Epidermal melanocyte (primary cell): ENCODE measurements around the gene DAP3.
"Not testable (repeated sequence)": the region's sequence is repeated elsewhere in the genome, so short reads cannot be mapped to it uniquely, and the experiment has no call there.

Source experiments
- DNase-seq: peaks from one replicate; pipeline ENCODE4 v3.0.0; 2011; ENCODE audit warnings: low spot score; ENCODE audit not compliant: insufficient read length

The DAP3 gene

DNA sequence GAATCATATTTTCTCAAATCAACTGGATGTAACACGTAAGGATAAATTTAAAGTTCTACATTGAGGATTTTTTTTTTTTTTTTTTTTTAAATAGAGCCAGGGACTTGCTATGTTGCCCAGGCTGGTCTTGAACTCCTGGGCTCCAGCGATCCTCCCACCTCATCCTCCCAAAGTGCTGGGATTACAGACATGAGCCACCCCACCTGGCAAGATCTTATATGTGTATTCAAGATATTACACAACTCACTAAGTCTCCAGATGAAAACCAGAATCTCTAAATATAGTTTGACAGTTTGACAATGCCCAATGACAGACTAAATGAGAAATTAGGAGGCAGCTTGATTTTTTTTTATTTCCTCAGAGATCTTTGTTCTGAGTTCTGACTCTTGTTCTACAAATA lies 7.1 kb upstream of the DAP3 start:
- no peak for DNase-seq

DNA sequence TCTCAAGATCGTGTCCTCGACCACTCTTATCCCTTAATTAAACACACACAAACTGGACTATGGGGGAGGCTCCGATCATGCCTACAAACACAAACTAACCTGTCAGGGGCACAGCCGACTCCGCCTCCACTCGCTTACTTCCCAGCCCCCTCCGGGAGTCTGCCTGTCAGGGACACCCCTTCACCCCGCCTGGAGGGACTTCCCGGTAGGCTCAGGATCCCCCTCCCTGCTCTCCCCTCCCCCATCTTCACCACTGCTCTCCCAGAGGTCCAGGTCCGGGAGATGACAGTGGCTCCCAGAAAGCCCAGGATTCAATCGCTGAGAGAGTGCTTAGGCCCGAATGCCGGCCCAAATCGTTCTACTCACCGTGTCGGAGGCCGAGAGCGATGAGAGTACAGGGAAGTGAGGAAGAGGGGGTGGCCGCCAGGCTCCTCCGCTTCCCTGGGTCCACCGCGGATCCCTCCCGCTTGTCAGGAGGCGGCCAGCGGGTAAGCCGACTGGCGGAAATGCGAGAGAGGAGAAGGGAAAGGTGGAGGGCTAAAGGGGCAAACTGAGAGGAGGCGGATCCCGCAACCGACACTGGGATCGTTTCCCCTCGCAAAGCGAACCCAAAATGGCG lies 1.1 kb upstream of the DAP3 start:
- not testable (repeated sequence) for DNase-seq

DNA sequence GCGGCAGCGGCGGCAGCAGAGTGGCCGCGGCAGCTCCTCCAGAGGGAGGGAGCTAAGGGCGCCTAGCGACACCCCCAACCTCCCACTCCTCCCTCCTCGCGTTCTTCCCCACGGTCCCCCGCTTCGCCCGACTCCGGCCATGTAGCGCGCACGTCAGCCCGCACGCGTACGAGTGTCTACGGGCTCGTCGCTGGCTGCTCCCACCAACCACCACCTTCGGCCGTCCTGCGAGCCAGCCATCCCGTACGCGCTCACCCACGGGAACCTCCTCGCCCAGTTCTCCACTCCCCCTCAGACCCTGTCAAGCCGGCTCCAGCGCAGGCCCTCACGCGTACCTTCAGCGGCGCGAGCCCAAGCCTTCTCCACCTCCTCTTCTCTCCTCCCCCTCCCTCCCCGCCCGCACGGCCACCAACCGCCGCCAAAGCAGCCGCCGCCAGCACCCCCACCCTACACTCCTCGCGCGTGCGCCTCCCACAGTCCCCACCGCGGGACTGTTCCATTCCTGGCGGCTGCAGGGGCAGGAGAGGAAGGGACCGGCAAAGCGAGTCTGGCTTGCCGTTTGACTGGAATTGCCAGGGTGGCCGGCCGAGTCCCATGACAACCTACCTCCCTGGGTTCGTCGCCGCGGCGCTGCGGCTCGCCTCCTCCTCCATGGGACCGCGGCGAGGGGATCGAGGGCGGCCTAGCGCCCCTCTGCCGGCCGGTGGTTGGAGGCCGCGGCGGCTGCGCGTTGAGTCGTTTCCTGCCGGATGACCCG lies 389 bp upstream of the DAP3 start, which contains the start of gene YY1AP1:
Gene YY1AP1 (minus strand): TSS at position 451 of the 757 bp plus-strand sequence. CDS start 8,338 bp downstream, outside the sequence.
- DNase-seq, result peak; percentile 92

GRCh38 chr1:155691992-155692528 lies 3.2 kb downstream of the DAP3 start:
- no peak for DNase-seq

GRCh38 chr1:155694167-155694566 lies 5.3 kb downstream of the DAP3 start:
- DNase-seq, result no peak

GRCh38 chr1:155695072-155695471 lies 6.2 kb downstream of the DAP3 start:
- no peak for DNase-seq

- DNase-seq, result no peak
These were observed 6.7 kb downstream of the DAP3 start for GRCh38 chr1:155695608-155696007.

DNA sequence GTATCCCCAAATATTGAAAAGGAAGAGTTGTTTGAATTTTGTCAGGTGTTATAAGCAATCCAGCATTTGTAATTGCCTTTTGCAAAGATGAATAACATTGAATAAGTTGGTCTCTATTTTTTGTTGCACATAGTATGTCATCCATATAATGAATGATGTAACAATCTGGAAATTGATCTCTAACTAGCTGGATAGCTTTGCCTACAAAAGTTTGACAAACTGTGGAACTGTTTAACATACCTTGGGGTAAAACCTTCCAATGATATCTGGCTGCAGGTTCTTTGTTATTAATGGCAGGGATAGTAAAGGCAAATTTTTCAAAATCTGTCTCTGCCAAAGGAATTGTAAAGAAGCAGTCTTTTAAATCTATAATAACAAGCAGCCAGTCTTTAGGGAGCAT lies 7.6 kb downstream of the DAP3 start:
- no peak for DNase-seq

DNA sequence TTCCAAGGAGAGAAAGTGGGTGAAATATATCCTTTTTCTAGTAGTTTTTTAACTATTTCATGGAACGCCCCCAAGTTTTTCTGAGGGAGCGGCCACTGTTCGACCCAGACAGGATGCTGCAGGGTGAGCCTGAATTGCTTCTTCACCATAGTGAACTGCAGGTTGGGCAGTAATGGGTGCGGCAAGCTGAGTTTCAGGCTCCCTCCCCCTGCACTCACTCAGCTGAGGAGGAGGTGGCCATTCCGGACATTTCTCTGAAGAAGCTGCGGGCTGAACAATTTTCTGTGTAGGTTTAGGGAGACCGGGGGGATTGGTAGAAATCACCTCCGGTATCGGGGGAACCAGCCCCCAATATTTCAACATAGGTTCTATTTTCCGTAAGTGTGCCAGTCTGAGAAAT lies 8.2 kb downstream of the DAP3 start:
- no peak for DNase-seq

DNA sequence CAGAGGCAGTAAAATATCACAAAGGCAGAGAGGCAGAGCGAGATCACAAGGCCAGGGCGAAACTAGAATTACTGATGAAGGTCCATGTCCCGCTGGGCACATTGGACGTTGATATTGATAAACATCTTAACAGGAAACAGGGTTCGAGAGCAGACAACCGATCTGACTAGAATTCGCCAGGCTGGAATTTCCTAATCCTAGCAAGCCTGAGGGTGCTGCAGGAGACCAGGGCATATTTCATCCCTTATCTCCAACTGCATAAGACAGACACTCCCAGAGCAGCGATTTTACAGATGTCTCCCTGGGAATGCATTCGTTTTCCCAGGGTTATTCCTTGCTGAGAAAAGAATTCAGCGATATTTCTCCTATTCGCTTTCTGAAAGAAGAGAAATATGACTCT lies 8.7 kb downstream of the DAP3 start:
- DNase-seq, result not testable (repeated sequence)

DNA sequence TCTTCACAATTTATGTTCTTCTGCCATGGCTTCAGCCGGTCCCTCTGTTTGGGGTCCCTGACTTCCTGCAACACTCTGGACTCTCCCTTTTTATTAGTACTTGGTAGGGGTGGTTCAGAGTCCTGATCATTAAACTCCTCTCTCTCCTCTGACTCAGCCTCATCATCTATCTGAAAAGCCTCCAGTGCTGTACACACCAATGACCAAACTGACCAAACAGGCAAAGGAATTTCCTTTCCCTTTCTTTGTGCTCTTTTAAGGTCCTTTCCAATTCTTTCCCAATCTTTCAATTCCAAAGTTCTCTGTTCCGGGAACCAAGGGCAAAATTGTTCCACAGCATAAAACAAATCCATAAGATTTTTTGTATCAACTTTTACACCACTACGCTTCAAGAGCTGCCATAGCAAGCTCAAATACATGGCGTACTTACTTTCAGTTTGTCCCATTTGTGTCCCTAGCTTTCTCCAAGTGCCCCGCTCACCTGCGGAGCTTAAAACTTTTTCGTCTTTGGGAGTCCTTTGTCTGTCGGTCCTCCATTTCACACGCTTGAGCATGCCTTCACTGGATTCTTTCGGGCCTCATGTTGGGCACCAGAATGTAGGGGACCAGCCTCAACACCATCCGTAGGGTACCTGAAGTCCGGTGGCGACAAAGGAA lies 9.6 kb downstream of the DAP3 start:
- DNase-seq, result no peak

- not testable (repeated sequence) for DNase-seq
These were observed 10.2 kb downstream of the DAP3 start for GRCh38 chr1:155699062-155699461.

GRCh38 chr1:155701675-155702074 lies 12.8 kb downstream of the DAP3 start:
- not testable (repeated sequence) for DNase-seq

DNA sequence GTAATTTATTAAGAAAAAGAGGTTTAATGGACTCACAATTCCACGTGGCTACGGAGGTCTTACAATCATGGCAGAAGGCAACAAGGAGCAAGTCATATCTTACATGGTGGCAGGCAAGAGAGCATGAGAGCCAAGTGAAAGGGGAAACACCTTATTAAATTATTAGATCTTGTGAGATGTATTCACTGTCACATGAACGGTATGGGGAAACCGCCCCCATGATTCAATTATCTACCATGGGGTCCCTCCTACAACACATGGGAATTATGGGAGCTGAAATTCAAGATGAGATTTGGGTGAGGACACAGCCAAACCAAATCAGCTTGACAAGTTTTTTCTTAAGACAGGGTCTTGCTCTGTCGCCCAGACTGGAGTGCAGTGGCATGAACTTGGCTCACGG lies 14.3 kb downstream of the DAP3 start:
- no peak for DNase-seq

DNA sequence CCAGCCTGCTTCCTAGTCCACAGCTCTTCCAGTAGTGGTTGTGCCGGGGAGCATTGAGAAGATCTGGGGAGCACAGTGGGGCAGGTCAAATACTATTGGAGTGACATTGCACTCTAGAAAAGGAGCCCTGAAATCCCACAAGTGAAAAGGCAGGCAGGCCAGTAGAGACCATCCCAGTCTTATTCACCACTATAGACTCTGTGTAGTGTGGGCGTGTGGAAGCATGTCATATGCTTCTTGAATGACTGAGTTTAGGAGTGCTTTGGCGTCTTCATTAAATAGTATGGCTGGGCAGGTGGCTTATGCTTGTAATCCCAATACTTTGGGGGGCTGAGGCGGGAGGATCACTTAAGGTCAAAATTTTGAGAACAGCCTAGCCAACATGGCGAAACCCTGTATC lies 15.5 kb downstream of the DAP3 start:
- DNase-seq, result not testable (repeated sequence)

GRCh38 chr1:155706139-155706538 lies 17.2 kb downstream of the DAP3 start:
- no peak for DNase-seq

DNA sequence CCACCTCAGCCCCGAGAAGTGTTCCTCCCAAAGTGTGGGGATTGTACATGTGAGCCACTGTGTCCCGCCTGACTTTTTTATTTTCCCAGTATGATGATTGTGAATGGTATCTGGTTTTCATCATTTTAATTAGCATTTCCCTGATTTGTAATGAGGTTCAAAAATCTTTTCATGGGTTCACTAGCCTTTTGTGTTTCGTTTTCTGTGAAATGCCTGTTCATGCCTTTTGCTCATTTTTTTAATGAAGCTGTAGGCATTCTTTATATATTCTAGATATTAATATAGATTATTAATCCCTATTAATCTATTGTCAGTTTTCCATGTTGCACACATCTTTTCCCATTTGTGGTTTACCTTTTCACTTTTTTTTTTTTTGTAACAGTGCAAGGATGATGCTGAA lies 20.5 kb downstream of the DAP3 start:
- no peak for DNase-seq

GRCh38 chr1:155711457-155711856 lies 22.6 kb downstream of the DAP3 start:
- not testable (repeated sequence) for DNase-seq

GRCh38 chr1:155712636-155713035 lies 23.7 kb downstream of the DAP3 start:
- not testable (repeated sequence) for DNase-seq

DNA sequence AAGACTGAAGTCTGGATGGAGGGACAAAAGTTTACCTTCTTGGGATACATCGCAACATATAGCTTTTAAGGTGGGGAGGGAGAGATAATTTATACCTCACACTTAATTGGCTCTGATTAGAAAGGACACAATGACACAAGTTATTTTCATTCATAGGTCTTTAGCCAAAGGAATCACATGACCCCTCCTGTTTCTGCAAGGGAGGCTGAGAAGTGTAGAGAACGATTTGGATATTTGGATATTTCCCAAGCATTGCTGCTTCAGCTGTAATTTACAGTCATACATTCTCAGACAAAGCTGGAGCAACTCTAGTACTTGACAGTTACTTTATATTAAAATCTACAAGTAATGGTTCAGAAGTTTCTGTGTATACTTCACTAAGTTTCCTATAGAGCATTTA lies 24.2 kb downstream of the DAP3 start:
- no peak for DNase-seq

DNA sequence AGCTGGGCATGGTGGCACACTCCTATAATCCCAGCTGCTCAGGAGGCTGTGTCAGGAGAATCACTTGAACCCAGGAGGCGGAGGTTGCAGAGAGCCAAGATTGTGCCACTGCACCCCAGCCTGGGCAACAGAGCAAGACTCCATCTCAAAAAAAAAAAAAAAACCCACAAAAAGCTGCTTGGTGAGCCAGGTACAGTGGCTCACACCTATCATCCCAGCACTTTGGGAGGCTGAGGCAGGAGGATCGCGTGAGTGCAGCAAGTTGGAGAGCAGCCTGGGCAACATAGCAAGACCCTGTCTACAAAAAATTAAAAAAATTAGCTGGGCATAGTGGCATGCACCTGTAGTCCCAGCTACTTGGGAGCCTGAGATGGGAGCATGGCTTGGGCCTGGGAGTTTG lies 26.2 kb downstream of the DAP3 start:
- DNase-seq, result not testable (repeated sequence)

DNA sequence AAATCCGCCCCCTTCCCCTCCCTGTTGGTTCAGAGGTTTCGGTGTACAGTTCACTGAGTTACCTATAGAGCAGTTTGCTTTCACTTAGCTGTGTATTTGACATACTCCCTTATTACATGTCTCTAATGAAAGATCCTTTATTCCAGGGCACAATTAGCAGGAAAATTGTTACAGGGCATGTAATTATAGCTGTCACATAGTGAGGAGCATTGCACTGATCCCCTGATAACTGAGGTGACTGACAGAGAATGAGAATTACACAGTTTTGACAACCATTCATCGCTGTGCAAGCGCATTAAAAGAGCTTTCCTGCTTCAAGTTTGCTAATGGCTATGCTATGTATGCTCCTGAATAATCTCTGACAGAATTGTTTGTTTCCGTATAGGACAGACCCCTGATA lies 26.9 kb downstream of the DAP3 start:
- no peak for DNase-seq
